Activated CD4-positive, alpha-beta T cell treated with anti-CD3 and anti-CD28 coated beads for 1 hour (primary cell): Measurements from ENCODE around the gene TPPP.

Experiments
- DNase-seq: peaks from one replicate; pipeline ENCODE4 v3.0.0-alpha.2; 2020

TPPP gene

DNA sequence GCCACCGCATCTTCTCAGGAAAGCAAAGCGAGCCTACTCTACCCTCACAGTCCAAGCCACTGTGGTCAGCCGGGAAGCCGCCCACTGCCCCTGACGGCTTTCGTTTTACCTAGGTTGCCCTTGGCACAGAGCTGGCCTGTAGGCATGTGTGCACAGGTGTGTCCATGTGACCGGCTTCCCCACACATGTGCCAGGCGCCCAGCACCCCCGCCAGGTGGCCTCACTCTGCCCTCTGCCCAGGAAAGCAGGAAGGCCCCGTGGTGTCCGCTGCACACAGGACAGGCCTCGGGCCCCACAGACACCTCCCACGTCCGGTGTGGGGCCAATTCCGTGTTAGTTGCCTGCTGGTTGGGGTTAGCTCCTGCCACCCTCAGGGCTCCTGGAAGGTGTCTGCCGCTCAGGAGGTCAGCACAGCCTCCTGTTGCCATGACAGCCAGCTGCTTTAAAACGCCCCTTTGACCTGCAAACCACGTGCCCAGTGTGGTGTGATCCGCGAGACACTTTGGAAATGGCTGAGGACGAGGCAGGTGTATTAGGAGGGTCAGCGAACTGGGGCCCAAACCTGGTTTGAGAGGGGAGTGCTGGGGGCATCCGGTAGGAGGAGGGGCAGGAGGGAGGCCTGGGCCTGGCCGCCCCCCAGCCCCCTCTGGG, 28.7 kb downstream of the TPPP start:
- DNase-seq: no peak

DNA sequence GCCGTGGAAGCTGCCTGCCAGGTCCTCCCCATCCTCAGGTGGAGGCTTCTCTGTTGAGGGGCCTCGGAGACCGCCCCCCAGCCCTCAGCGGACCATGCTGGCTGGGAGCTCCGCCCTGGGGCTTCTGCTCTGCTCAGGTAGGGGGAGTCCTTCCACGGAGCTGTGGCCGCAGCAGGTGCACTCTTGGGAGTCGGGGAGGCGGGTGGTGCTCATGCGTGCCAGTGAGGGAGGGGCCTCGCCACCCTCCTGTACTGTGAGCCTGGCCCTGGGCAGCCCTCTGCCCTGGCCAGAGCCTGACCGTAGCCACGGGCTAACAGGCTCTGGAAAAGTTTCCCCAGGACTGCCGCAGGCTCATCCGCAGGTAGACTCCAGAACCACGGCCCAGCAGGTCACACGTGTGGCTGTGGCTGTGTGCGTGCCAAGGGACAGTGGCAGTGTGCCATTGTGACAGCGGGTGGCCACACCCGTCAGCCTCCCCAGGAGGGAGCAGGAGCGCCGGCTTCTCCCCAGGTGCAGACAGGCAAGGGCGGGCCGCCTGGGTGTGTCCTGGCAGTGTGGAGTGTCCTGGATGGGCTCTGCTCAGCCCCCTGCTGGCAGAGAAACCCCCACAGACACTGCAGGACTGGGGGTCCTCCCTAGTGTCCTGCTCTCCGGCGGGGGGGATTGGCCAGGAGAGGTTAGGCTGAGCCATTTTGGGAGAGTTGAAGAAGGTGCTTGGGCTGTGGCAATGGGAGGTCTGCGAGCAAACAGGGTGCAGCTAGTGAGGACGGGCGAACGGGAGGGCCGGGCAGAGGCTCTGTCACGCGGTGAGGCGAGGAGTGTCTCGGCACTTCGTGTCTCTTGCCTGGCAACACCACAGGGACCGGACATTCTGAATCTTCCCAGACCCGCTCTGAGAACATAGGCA, 29.5 kb downstream of the TPPP start:
- DNase-seq: no peak

DNA sequence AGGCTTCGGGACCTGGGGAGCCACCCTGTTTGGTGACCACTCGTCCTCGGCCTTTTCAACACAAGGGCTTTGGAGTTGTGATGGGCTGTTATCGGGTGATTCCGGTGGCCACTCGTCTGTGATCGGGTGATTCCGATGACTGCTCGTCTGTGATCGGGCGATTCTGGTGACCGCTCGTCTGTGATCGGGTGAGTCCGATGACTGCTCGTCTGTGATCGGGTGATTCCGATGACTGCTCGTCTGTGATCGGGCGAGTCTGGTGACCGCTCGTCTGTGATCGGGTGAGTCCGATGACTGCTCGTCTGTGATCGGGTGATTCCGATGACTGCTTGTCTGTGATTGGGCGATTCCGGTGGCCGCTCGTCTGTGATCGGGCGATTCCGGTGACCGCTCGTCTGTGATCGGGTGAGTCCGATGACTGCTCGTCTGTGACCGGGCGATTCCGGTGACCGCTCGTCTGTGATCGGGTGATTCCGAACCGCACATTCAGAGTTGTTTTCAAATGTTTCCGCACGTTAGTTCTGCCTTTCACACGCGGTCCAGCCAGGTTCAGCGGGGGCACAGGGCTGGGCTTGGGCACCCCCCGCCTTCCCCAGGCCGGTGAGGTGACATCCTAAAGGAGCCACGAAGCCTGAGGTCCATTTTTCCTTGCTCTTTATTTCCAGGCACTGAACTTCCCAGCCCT, 30.3 kb downstream of the TPPP start:
- no peak for DNase-seq

DNA sequence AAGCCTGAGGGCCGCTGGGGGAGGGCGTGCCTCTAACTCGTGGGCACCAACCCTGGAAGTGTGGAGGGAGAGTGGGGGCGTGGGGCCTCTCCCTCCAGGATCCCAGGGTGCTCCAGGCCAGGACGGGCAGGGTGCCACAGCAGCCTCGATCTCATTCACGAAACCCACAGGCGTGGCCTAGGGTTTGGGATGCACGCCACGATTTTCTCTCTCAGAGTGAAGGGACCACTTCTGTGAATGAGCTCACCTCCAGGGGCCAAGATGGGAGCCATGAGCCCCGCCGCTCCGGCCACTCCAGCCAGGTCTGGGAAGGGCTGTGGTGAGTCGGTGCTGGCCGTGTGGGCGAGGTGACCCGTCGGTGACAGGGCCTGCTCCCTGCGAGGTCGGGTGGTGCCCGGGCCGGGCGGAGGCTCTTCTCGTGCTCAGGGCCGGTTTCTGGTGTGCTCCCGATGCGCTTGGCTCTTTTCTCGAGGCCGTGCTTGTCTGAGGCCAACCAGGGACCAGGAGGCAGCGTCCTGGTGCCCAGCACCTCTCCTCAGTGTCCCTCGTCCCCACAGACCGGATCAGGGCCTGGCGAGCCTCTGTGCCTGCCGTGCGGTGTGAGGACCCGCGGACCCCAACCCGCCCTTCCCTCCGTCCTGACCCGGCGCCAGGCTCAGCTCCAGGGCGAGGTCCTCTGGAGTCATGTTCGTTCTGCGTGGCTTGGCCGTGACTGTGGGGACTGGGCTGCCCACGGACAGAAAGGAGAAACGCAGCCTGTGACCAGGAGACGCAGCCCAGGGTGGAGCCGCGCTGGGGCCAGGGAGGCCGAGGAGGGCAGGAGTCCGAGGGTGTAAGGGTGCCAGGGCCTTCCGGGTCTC, 31.0 kb downstream of the TPPP start:
- no peak for DNase-seq

DNA sequence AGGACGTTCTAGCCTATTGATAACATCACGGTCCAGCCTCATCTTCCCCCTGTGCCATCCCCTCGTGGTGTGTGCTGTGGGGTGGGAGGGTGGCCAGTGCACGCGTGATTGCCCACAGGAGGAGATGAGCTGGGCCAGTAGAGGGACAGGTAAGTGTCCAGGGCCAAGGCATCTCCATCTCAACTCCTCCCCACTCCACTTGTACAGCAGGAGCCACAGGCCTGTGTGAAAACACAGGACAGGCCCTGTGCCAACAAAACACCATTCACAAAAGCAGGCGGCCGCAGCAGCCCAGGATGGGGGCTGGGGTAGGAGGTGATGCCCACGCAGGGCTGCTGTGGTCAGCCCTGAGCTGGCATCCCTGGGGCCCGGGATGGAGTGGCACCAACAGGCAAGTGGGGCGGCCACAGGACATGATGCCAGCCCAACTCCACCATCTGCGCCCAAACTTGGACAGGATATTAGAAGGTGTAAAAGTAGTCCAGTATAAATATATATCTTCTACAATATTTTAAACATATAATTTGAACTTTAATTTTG, 32.6 kb downstream of the TPPP start:
- no peak for DNase-seq

DNA sequence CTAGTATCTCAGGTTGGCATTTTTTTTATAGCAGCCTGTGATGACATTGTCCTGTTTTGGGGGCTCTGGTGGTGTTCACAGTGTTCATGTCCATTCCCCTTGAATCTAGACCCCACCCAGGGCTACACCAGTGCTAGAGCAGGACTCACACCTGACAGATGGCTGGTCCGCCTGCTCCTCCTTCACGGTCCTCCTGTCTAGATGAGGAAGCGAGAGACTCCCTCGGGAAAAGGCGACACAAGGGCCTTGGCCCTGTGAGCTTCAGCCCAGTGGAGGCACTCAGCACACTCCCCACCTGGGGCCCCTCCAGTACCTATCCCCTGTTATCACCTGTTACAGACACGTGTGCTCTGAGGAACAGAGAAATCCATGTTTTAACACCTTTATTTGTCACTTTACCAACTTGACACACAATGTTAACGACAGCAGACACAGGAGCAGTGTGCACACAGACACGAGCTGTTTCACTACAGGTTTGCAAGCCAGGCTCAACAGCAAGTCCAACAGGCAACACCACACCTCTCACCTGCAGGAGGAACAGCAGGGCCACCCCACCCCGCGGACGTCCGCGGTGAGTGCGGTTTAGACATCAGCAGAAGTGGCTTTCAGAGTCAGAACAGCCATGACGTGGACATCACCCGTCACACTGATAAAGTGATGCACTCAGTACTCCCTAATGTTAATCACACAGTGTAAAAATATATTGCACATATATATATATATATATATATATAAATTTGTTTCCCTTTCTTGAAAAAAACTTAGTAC, 33.5 kb downstream of the TPPP start:
- no peak for DNase-seq

DNA sequence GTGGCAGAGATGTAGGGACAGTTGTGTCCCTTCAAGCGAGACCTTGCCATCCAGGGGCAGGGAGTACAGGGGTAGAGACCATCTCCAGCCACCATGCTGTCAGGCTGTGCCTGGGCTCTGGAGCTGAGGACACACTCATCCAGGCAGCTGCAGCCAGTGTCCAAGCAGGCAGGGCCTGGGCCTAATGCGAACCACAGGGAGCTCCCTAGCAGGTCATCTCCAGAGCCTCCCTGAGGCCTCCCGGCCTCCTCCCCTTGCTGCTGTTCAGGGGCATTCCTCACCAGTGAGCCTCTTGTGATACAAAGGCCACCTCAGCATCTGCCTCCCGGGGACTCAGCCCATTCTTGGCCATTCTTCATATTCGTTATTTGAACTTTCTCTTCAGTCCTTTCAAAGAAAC, 35.0 kb downstream of the TPPP start:
- no peak for DNase-seq

DNA sequence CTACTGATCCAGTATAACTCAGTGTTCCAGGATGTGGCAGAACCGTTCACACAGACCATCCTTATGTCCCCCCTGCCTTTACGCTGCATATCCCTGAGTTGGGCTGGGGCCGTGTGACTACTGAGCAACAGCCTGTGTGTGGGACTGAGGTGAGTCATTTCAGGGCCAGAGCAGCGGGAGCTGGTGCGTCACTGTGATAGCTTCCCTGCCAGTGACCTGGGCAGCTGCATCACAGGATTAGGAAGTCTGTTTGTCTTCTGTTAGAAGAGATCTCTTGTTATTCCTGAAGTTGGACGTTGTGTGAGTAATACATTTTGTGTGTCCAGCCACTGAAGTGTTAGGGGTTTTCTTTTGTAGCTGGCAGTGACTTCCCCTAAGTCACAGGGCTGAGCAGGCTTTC, 35.6 kb downstream of the TPPP start:
- DNase-seq: no peak

DNA sequence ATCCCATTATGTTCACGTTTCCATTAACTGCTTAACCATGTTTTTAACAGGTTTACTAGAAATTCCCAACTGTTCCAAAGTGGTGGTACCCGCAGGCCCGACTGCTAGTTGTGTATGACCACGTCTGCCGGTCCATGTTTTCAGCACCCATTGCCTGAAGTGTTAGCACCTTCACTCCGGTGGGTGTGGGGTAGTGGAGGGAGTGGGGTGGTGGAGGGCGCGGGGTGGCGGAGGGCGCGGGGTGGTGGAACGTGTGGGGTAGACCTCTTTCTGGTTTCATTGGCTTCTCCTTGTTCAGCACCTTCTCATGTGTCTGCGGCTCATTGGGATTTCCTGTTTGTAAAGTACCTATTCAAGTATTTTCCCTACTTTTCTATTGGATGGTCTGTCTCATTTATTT, 37.7 kb downstream of the TPPP start:
- DNase-seq: no peak

DNA sequence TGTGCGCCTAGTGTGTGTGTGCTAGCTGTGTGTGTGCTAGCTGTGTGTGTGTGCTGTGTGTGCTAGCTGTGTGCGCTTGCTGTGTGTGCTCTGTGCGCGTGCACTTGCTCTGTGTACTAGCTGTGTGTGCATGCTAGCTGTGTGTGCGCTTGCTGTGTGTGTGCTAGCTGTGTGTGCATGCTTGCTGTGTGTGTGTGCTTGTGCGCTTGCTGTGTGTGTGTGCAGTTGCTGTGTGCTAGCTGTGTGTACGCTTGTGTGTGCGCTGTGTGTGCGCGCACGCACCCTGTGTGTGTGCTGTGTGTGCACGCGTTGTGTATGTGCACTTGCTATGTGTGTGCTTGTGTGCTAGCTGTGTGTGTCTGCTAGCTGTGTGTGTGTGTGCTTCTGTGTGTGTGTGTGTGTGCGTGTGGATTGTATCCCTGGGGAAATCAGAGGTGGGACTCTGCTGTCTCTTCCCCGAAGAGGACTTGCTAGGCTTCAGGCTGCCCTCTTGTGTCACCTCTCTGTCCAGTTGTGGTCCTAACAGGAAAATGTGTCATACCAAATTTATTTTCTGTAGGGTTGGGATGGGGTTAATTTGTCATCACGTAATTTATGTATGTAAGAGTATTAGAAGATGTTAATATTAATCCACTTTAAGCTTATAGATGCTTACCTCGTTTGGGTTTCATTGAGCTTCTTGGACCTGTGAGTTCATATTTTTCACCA, 38.9 kb downstream of the TPPP start:
- no peak for DNase-seq

DNA sequence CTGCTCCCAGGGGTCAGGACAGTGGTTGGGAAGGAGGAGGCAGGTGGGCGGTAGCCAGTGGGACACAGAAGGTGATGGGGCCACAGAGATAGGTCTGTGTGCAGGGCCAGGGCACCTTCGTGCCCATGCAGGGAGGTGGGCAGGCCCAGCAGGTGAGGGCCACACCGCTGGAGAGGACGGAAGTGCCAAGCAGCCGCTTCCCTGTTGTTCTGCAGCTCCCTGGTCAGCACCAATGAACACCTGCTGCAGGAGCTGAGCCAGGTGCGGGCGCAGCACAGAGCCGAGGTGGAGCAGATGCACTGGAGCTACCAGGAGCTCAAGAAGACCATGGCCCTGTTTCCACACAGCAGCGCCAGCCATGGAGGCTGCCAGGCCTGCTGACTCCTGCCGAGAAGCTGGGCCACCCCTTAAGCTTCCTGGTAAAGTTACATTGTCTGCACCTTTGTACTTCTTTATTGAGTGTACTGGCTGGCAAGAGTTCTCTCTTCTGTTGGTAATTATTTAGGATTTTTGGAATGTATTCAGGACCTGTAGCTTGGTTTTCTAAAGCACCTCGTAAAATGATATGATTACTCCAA, 40.3 kb downstream of the TPPP start:
- DNase-seq: no peak

DNA sequence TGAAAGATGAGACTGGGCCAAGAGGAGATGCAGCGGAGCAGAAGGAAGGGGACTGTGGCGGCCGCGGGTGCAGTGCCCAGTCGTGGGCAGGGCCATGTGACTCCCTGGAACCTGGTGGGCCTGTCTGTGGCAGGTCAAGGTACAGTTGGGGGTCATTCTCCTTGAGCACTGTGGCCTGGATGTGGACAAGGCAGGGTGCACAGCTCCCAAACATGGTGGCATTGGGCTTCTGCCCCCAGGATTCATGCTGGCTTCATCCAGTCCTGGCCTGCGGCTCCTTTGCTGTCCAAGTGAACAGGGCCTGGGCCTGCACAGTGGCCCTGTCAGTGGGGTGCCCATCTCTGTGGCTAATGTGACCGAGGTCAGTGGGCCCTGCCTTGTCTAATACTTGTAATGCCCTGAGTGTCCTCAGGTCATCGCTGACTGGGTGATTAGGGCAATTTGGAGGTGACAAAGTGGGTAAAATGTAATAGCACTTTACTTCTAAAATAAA, 41.1 kb downstream of the TPPP start:
- DNase-seq: no peak

DNA sequence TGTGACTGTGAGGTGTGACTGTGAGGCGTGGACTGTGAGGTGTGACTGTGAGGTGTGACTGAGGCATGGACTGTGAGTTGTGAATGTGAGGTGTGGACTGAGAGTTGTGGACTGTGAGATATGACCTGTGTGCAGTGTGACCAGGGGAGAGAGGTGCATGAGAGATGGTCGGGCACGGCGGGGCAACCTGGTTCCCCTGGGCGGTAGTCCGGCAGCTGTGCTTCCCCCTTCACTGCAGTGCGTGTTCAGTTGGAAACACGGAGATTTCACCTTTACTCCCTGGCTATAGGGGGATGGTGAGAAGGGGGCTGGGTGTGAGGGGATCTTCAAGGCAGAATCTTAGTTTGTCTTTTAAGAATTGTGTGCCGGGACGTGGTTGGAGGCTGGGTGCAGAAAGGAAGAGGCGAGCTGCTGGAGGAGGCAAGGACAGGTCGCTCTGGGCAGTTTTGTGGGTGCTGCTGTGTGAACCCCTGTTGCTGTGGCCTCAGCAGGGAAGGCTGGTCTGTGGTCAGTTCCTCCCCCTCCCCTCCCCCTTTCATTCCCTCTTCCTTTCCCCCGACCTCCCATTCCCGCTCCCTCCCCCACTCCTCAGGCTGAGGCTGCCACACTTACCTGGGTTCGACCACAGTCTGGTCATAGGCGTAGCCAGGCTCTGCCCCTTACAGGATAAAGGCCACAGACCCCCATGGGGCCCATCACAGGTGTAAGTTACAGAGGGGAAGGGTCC, 41.7 kb downstream of the TPPP start:
- DNase-seq: no peak

DNA sequence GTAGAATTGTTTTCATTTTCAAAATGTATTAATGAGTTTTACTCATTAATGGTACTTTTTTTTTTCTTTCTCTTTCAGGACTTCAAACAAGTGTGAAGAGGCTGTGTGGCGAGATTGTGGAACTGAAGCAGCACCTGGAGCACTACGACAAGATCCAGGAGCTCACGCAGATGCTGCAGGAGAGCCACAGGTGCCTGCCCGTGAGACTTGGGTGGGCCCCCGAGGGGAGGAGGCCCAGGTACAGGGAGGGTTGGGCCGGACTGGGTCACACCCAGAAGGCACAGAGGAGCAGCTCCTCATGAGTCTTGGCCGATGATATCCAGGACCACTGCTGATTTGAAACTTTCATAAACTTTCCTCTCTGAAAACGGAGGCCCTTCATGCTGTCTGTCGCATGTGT, 45.4 kb downstream of the TPPP start:
- DNase-seq: no peak

DNA sequence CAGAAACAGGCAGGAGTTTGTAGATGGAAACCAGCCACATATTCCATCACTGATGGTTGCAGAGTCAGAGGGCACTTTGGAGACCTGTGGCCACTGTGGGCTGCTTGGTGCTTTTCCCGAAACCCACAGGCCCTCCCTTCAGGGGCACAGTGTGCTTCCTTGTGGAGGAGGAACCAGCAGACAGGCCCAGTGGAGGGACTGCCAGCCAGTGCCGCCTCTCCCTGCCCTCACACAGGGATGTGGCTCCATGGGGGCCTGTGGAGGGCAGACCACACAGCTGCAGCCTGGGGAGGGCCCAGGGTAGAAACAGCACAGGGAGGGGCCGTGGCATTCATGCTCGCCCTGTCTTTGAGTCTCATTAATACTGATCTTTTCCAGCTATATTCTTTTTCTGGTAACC, 45.8 kb downstream of the TPPP start:
- no peak for DNase-seq

DNA sequence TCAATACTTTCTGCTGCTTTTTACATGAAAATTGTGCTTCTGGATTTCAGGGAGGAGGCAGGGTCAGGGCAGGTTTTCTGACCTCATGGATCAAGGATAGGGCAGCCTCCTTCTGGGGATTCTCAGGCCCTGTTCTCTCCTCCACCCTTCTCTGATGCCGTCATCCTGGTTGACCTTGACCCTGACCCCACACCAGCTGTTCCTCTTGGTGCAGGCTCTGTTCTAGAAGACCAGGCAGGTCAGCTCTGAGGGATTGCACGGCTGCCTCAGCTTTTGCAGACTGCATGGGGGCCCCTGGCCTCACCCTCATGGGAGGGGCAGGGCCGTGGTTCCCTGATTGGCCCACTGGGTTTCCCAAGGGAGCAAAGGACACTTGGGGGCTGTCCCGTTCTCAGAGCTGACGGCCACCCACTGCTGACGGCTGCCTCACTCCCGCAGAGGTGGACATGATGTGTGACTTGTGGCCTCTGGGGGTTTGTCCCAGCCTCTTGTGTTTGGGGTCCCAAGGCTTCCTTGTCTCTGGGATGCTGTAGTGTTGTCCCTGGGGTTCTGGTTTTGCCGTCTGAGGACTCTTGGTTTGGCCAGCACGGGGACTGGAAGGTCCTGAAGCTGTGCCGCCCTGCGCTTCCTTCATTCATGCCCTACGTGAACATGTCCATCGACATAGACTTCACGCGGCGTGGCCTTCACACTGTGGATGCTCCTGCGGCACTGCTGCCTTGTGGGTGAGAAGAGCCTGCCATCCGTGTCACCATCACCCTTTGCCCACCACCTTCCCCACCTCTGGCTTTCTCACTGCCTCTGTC, 46.6 kb downstream of the TPPP start:
- DNase-seq: no peak

DNA sequence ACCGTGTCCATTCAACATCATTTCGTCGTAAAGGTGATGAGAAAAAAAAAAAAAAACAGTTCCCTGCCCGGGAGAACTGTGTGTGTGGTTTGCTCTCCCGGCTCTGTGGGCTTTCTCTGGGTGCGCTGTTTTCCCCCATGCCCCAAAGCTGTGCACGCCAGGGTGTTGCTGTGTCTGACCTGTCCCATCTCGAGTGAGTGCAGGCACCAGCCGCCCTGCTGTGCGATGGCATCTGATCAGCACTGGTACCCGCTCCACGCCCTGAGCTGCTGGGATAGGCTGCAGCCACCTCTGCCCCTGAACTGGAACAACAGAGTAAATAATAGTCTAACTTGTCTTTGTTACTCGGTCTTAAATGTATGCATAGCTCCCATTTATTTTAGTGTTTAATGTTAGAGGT, 47.7 kb downstream of the TPPP start:
- DNase-seq: no peak

DNA sequence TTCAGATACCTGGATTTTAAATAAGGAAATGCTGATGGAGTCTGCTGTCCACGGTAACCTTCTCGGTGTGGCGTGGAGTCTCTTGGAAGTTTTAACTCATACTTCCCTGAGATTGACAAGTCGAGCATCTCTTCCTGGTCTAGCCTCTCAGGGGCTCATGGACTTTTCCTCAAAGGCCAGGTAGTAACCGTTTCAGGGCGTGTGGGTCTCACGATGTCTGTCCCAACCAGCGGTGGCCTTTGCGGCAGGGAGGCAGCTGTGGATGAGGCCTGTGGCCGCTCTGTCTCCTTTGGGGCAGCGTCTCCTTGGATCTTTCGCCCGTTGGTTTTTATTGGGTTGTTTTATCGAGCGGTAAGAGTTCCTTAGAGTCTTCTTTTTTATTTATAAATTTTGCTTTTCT, 48.2 kb downstream of the TPPP start:
- no peak for DNase-seq

DNA sequence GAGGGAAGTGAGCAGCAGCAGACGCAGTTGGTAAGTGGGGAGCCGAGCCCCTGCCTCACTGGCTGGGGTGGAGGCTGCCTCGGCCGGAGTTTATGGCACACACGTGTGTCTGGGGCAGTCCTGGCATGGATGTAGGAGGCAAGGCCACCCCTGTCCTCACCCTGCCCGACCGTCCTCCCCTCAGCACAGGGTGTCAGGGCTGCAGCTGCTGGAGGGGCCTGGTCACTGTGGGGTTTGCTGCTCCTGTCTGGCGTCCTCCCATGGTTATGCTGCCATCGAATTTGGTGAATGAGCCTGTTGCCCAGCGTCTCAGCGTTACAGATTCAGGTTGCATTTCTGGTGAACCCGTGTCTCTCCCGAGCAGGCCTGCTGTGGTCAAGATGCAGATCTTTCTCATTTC, 48.6 kb downstream of the TPPP start:
- DNase-seq: no peak
